ENCODE data around the gene LPP. TPM values are rescaled to one million over a fixed set of nuclear protein-coding genes. Genes with fewer than 3 reads are reported as not detected.

LPP gene
- total RNA-seq, 3 donors from 2014 or later: 262 to 816 (median 325) TPM

DNA sequence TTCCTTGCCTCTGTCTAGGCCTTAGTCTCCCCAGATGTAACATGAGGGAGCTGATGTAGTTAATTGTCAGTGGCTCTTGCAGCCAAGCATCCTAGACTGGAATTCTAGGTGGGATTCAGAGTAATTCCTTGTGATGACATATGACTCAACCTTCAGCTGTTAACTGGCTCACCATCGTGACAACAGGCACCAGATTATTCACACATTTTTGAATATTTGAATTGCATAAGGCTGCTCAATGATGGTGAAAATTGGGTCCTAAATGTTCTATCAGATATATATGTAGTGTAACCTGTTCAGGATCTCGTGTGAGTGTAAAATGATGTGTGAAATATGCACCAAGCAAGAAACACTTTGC is 405.1 kb downstream of the LPP start:
- Histone ChIP-seq H3K4me3 (no peak overlapping the region), H3K9me3 (no peaks in the 10 kb centered on the region), H3K4me1 (ENCODE audit: low read depth) (no peaks in the 10 kb centered on the region), H3K36me3 (ENCODE audit: low read depth) (no peaks in the 10 kb centered on the region)
- ATAC-seq (no peak), DNase-seq (no peak)
- no peak for TF ChIP-seq CTCF (IDR thresholded peaks at IDR 0.05)
- intact Hi-C loops (cut with DNase I, micrococcal nuclease): no loop called here

DNA sequence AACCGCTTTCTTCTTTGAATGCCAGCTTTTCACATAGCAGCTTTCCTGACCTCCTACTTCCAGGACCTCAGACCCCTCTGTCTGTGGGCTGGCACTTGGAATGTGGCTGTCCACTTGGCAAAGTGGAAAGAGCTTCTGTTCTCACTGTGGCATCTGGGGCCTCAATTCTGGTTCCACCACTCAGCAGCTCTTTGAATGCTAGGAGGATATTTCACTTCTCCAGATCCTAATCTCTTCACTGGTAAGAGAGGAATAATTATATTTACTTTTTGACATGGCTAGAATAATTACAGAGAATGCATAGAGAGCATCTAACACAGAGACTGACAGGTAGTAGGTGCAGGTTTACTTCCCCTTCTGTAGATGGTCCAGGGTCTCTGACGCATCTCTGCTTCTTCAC is 405.9 kb downstream of the LPP start:
- intact Hi-C loops (cut with DNase I, micrococcal nuclease): no loop called here
- no peaks in the 10 kb centered on the region for H3K9me3 ChIP-seq
- H3K4me3 ChIP-seq: no peak overlapping the region
- DNase-seq (no peak), ATAC-seq (no peak)
- no peak for TF ChIP-seq CTCF (IDR thresholded peaks at IDR 0.05)
- no peaks in the 10 kb centered on the region for H3K36me3 ChIP-seq (ENCODE audit: low read depth)
- no peaks in the 10 kb centered on the region for H3K4me1 ChIP-seq (ENCODE audit: low read depth)

- H3K4me3 ChIP-seq: no peak overlapping the region
- no peaks in the 10 kb centered on the region for H3K36me3 ChIP-seq (ENCODE audit: low read depth)
- no peak for TF ChIP-seq CTCF (IDR thresholded peaks at IDR 0.05)
- intact Hi-C loops (cut with DNase I, micrococcal nuclease): no loop called here
- no peak for DNase-seq
- no peak for ATAC-seq
- H3K4me1 ChIP-seq (ENCODE audit: low read depth): no peaks in the 10 kb centered on the region
- no peaks in the 10 kb centered on the region for H3K9me3 ChIP-seq
Observed at GRCh38 chr3:188562144-188562543, 408.2 kb downstream of the LPP start.

DNA sequence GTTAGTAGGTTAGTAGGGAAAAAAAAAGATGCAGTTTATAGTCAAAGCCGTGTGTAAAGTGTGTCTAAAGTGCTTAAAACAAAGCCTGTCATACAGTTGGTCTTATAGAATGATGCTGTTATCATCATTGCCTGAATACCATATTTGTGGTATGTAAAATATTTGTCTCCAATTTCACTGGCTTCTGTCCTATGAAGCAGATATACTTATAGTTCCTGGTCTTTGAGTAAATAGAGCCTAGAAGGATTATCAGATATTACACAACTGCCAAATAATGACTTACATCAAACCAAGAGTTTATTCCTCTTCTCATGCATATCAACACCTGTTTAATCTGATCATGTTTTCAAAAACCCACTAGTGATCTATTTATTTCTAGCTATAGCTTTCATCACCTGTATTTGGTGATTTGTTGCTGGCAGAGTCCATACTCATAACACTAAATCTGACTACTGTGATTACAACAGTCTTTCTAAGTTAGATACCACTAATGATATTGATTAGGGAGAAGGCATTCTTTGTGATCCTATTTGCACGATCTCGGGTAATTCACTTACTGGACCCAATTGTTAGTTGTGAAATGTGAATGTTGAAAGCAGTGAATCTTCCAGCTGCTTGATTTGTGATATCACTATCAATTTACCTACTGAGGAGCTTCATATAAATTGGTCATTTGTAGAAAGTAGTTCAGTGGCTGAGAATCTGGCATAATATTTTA is 413.7 kb downstream of the LPP start:
- Histone ChIP-seq H3K4me1 (ENCODE audit: low read depth) (no peaks in the 10 kb centered on the region), H3K36me3 (ENCODE audit: low read depth) (no peaks in the 10 kb centered on the region), H3K4me3 (no peak overlapping the region), H3K9me3 (no peaks in the 10 kb centered on the region)
- ATAC-seq (no peak), DNase-seq (no peak)
- TF ChIP-seq CTCF (IDR thresholded peaks at IDR 0.05): no peak
- intact Hi-C loops (cut with DNase I, micrococcal nuclease): no loop called here

DNA sequence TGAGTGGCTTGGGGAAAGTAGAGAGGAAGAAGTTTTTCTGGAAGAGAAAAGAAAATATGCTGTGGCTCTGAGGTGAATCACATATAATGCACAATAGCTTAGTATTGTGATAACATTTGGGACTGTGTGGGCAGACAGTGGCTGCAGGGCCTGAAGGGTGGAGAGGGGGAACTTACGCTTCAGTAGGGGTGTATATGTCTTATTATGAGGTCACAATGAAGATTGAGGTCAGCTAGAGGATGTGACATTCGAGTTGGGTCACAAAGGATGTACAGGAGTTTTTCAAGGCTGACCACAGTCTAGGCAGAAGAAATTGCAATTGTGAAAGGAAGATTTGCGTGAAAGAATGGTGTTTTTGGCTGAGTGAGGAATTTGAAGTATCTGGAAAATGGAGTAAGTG is 414.8 kb downstream of the LPP start:
- DNase-seq (no peak), ATAC-seq (no peak)
- Histone ChIP-seq H3K4me3 (no peak overlapping the region), H3K4me1 (ENCODE audit: low read depth) (no peaks in the 10 kb centered on the region), H3K9me3 (no peaks in the 10 kb centered on the region), H3K36me3 (ENCODE audit: low read depth) (no peaks in the 10 kb centered on the region)
- no peak for TF ChIP-seq CTCF (IDR thresholded peaks at IDR 0.05)
- intact Hi-C loops (cut with DNase I, micrococcal nuclease): no loop called here
